Thyroid gland (tissue), 4 donors: ENCODE measurements around the gene LPAR2. TPM values are rescaled to one million over a fixed set of nuclear protein-coding genes. Genes with fewer than 3 reads are reported as not detected.

Experiments used
- DNase-seq, 2 donors: peaks; one replicate each; pipeline ENCODE4 v3.0.0-alpha.2; 2019
- H3K27ac ChIP-seq, 3 donors: fragments of 200-600 bp; sonication (generic); 1 replicate in 2 of 3; 2 replicates in 1 of 3; pipeline ENCODE4 v1.5.1; 2016 to 2019; ENCODE audit warnings: mild to moderate bottlenecking in 1 of 3, moderate library complexity in 1 of 3
- H3K27me3 ChIP-seq: fragments of 200-600 bp; sonication (generic); one replicate; pipeline ENCODE4 v1.5.1; 2019
- H3K36me3 ChIP-seq, 2 donors: fragments of 200-600 bp; sonication (generic); one replicate each; pipeline ENCODE4 v1.5.1; 2016 to 2019
- H3K4me1 ChIP-seq, 2 donors: fragments of 200-600 bp; sonication (generic); one replicate each; pipeline ENCODE4 v1.5.1; 2017 to 2019
- H3K4me3 ChIP-seq, 3 donors: fragments of 200-600 bp; sonication (generic); replicated peaks in 1 of 3; 1 replicate in 2 of 3; 2 replicates in 1 of 3; pipeline ENCODE4 v1.5.1; 2016; ENCODE audit warnings: mild to moderate bottlenecking in 1 of 3
- H3K9me3 ChIP-seq: fragments of 200-600 bp; sonication (generic); one replicate; pipeline ENCODE4 v1.5.1; 2017
- CTCF ChIP-seq, 6 experiments: fragments of 200-600 bp in 3 of 6; fragments of 450-650 bp in 3 of 6; sonication (generic) in 3 of 6; IDR thresholded peaks; one replicate each; pipeline ENCODE4 v1.5.1; 2016 to 2019; ENCODE audit warnings: antibody characterized with exemption in 6 of 6, mild to moderate bottlenecking in 2 of 6, inconsistent platforms in 1 of 6, moderate library complexity in 1 of 6
- POLR2A ChIP-seq, 2 donors: fragments of 450-650 bp; IDR thresholded peaks; one replicate each; pipeline ENCODE4 v1.6.1; 2017; ENCODE audit warnings: antibody characterized with exemption in 2 of 2, mild to moderate bottlenecking in 2 of 2, moderate library complexity in 1 of 2
- WGBS, 2 donors: methylation state at CpG; one replicate each; pipeline ENCODE4 v1.1.5; 2017; 5-methylcytosine and 5-hydroxymethylcytosine counted together
- intact Hi-C: fragments of 100-400 bp; cut with DNase I; formaldehyde crosslinking; loops from one replicate; pipeline ENCODE4 v1.15.1; 2023
- total RNA-seq, 4 donors: library from RNA; depleted of rRNA; stranded (reverse); fragments of >200 nt; gene quantifications; one replicate each; pipeline ENCODE4 v1.2.3, GENCODE V29; 2016

Gene LPAR2
- total RNA-seq, 4 donors from 2014 or later: 10.2 to 35.2 (median 22.9) TPM

GRCh38 chr19:19619181-19619848, 8.7 kb downstream of the LPAR2 start:
- TF ChIP-seq CTCF (IDR thresholded peaks at IDR 0.05): no peak
- no peak for TF ChIP-seq POLR2A (IDR thresholded peaks at IDR 0.05)
- Histone ChIP-seq H3K4me3 (no peak overlapping the region), H3K27ac (peak overlapping the region in 1 of 3 donors; percentile 48), H3K4me1 (peaks cover 37% of the 10 kb centered on the region in 2 donors), H3K27me3 (no peaks in the 10 kb centered on the region), H3K9me3 (no peaks in the 10 kb centered on the region), H3K36me3 (peaks cover 0 to 5% of the 10 kb centered on the region in 2 donors)
- no peak for DNase-seq
- intact Hi-C loops: no loop called here
- WGBS, 2 donors: 56 to 65% methylated on average over 19 to 20 of the region's 21 CpGs

GRCh38 chr19:19618219-19619051, 9.6 kb downstream of the LPAR2 start, which contains the start of gene PBX4:
Gene PBX4, minus strand, starts transcription at chr19:19618687. Its CDS starts 58 bp downstream, at chr19:19618629.
- Histone ChIP-seq H3K4me1 (peaks cover 46% of the 10 kb centered on the region in 2 donors), H3K36me3 (no peaks in the 10 kb centered on the region), H3K9me3 (no peaks in the 10 kb centered on the region), H3K27ac (peak within 1 kb of the TSS; percentile 90 to 95 (median 93)), H3K4me3 (peak within 1 kb of the TSS; percentile 48 to 94 (median 73)), H3K27me3 (no peaks in the 10 kb centered on the region)
- DNase-seq: peak; percentile 98 to 99
- 7 to 9% methylated on average over 39 to 49 of the region's 80 CpGs for WGBS, 2 donors
- no peak for TF ChIP-seq CTCF (IDR thresholded peaks at IDR 0.05)
- TF ChIP-seq POLR2A (IDR thresholded peaks at IDR 0.05): peak; percentile 84 to 98
- intact Hi-C loops: no loop called here

GRCh38 chr19:19615086-19615485, 12.9 kb downstream of the LPAR2 start:
- Histone ChIP-seq H3K27ac (peak overlapping the region; percentile 90 to 95 (median 93)), H3K36me3 (no peaks in the 10 kb centered on the region), H3K9me3 (no peaks in the 10 kb centered on the region), H3K4me3 (no peak overlapping the region), H3K4me1 (peaks cover 55 to 78% of the 10 kb centered on the region in 2 donors), H3K27me3 (no peaks in the 10 kb centered on the region)
- DNase-seq: peak; percentile 53 to 56
- 79 to 83% methylated on average over 3 of the region's 3 CpGs for WGBS, 2 donors
- intact Hi-C loops: no loop called here
- no peak for TF ChIP-seq POLR2A (IDR thresholded peaks at IDR 0.05)
- TF ChIP-seq CTCF (IDR thresholded peaks at IDR 0.05): no peak

GRCh38 chr19:19613506-19613905, 14.5 kb downstream of the LPAR2 start:
- Histone ChIP-seq H3K9me3 (no peaks in the 10 kb centered on the region), H3K36me3 (no peaks in the 10 kb centered on the region), H3K27ac (peak overlapping the region; percentile 76 to 93 (median 90)), H3K4me3 (no peak overlapping the region), H3K4me1 (peaks cover 64 to 85% of the 10 kb centered on the region in 2 donors), H3K27me3 (no peaks in the 10 kb centered on the region)
- 53 to 58% methylated on average over 4 of the region's 4 CpGs for WGBS, 2 donors
- TF ChIP-seq CTCF (IDR thresholded peaks at IDR 0.05): no peak
- TF ChIP-seq POLR2A (IDR thresholded peaks at IDR 0.05): no peak
- intact Hi-C loops: no loop called here
- DNase-seq: peak in 1 of 2 donors; percentile 33
